DOHH2 (cell line): ENCODE measurements around the gene R3HDML.

Experiments
- H3F3A ChIP-seq: fragments of 200-600 bp; sonication (generic), shearing (Covaris generic); 2 replicates; pipeline ENCODE4 v1.6.0; 2016; ENCODE audit warnings: antibody characterized with exemption, mild to moderate bottlenecking; ENCODE audit not compliant: control insufficient read depth, insufficient read depth
- H3K27ac ChIP-seq: fragments of 200-600 bp; sonication (generic); 2 replicates; pipeline ENCODE4 v1.5.1; 2014; ENCODE audit warnings: low read depth, mild to moderate bottlenecking, low read length, moderate library complexity
- H3K27me3 ChIP-seq: fragments of 200-600 bp; sonication (generic); 2 replicates; pipeline ENCODE4 v1.6.1; 2014; ENCODE audit warnings: mild to moderate bottlenecking, low read length, mixed read lengths; ENCODE audit not compliant: control insufficient read depth
- H3K36me3 ChIP-seq: fragments of 200-600 bp; sonication (generic); 2 replicates; pipeline ENCODE4 v1.6.1; 2014; ENCODE audit warnings: mild to moderate bottlenecking, low read length, moderate library complexity, mixed read lengths; ENCODE audit not compliant: control insufficient read depth
- H3K4me1 ChIP-seq: fragments of 200-600 bp; sonication (generic); 2 replicates; pipeline ENCODE4 v1.6.1; 2014; ENCODE audit warnings: mild to moderate bottlenecking, low read length, mixed read lengths; ENCODE audit not compliant: control insufficient read depth
- H3K4me2 ChIP-seq: fragments of 200-600 bp; sonication (generic); 2 replicates; pipeline ENCODE4 v1.6.0; 2014; ENCODE audit warnings: mild to moderate bottlenecking, low read length, moderate library complexity
- H3K4me3 ChIP-seq: fragments of 200-600 bp; sonication (generic); 2 replicates; pipeline ENCODE4 v1.5.1; 2014; ENCODE audit warnings: mild to moderate bottlenecking, low read length, mixed read lengths
- H3K79me2 ChIP-seq: fragments of 200-600 bp; sonication (generic); 2 replicates; pipeline ENCODE4 v1.6.1; 2014; ENCODE audit warnings: mild to moderate bottlenecking, low read length, mixed read lengths; ENCODE audit not compliant: control insufficient read depth
- H3K9me2 ChIP-seq: fragments of 200-600 bp; sonication (generic); replicated peaks from 2 replicates; pipeline ENCODE4 v1.6.1; 2014; ENCODE audit warnings: mild to moderate bottlenecking, low read length, mixed read lengths; ENCODE audit not compliant: control insufficient read depth
- H3K9me3 ChIP-seq: fragments of 200-600 bp; sonication (generic); 2 replicates; pipeline ENCODE4 v1.6.1; 2014; ENCODE audit warnings: antibody characterized with exemption, low read length, mixed read lengths; ENCODE audit not compliant: control insufficient read depth, insufficient read depth
- H4K20me1 ChIP-seq: fragments of 200-600 bp; sonication (generic); 2 replicates; pipeline ENCODE4 v1.6.0; 2014; ENCODE audit warnings: low read depth, mild to moderate bottlenecking, antibody characterized with exemption, low read length, moderate library complexity; ENCODE audit not compliant: control insufficient read depth, insufficient read depth
- CTCF ChIP-seq: fragments of 200-600 bp; sonication (generic); IDR thresholded peaks from one replicate; pipeline ENCODE4 v1.5.1; 2014; ENCODE audit warnings: antibody characterized with exemption, mild to moderate bottlenecking, low read depth, low read length; ENCODE audit not compliant: poor library complexity, severe bottlenecking
- EZH2phosphoT487 ChIP-seq: fragments of 200-600 bp; sonication (generic); IDR thresholded peaks from 2 replicates; pipeline ENCODE4 v1.6.1; 2017; ENCODE audit warnings: borderline replicate concordance, mild to moderate bottlenecking, antibody characterized with exemption, low read length, moderate library complexity, mixed read lengths

R3HDML gene

DNA sequence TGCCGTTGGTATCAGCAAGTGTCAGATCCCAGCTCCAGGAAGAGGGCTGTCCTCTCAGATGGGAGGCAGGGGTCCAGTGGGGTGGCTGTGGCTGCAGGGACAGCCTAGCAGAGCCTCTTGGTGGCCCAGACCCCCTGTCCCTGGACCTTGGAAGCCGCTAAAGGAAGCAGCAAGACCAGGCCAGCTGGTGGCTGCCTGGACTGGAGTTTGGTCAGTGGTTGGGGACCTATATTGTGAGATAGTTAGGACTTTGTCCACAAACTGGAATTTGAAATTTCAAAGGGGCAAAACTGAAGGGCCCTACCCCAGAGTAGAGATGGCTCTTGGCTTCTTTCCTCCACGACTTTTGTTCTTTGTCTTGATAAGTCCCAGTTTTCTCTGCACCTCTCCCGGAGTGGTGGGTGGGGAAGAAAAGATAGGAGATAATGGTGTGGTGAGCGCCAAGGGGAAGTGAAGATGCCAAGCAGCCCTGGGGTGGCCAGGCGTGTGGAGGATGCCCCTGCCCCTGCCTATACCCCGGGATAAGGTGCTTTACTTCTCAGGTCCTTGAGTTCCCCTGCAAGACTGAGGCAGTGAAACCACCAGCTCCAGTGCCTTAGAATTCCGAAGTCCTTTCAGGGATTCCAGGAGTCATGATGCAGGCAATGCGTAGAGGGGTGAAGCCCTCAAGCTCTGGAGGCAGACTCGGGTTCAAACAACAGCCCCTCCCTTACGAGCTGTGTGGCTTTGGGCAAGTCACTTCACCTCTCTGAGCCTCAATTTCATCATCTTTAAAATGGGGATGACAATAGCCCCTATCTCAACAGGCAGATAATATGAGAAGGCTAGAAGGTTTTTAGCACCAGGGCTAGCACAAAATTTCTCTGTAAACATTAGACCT, 58.9 kb downstream of the R3HDML start:
- H3K27me3 ChIP-seq: peaks cover 9% of the 10 kb centered on the region
- no peaks in the 10 kb centered on the region for H3K4me1 ChIP-seq
- no peak overlapping the region for H3K4me2 ChIP-seq
- H3F3A ChIP-seq: no peaks in the 10 kb centered on the region
- no peak overlapping the region for H3K27ac ChIP-seq
- no peak overlapping the region for H3K4me3 ChIP-seq
- H3K79me2 ChIP-seq: no peaks in the 10 kb centered on the region
- H3K9me2 ChIP-seq: no peaks in the 10 kb centered on the region
- no peaks in the 10 kb centered on the region for H4K20me1 ChIP-seq
- TF ChIP-seq CTCF (no peak), EZH2phosphoT487 (no peak)
- no peaks in the 10 kb centered on the region for H3K36me3 ChIP-seq
- H3K9me3 ChIP-seq: no peaks in the 10 kb centered on the region

- Histone ChIP-seq H3K4me3 (no peak overlapping the region), H4K20me1 (no peaks in the 10 kb centered on the region), H3K9me3 (no peaks in the 10 kb centered on the region), H3K4me1 (no peaks in the 10 kb centered on the region), H3F3A (no peaks in the 10 kb centered on the region), H3K27ac (no peak overlapping the region), H3K36me3 (no peaks in the 10 kb centered on the region), H3K27me3 (peaks cover 9% of the 10 kb centered on the region), H3K4me2 (no peak overlapping the region), H3K79me2 (no peaks in the 10 kb centered on the region), H3K9me2 (no peaks in the 10 kb centered on the region)
- TF ChIP-seq EZH2phosphoT487 (no peak), CTCF (no peak)
Observed at GRCh38 chr20:44396369-44397130, 59.7 kb downstream of the R3HDML start.

DNA sequence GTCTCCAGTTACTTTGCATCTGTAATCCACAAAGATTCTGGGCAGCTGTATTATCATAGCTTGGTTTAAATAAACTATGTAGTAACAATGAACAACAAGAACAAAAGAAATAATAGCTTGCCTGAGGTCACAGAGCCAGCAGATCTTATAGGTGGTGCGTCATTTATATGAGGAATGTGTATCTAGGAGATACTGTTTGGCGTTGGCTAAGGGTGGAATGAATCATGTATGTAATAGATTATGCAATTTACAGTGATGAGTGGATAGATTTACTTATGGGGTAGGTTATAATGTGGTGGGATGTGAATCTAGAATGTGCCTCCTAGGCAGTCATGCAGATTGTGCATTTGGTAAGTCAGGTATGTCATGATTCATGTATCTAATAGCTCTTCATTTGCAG, 61.5 kb downstream of the R3HDML start:
- TF ChIP-seq CTCF: no peak
- no peak for TF ChIP-seq EZH2phosphoT487
- Histone ChIP-seq H3K9me3 (no peaks in the 10 kb centered on the region), H4K20me1 (no peaks in the 10 kb centered on the region), H3K4me1 (no peaks in the 10 kb centered on the region), H3K27me3 (peaks cover 9% of the 10 kb centered on the region), H3K27ac (no peak overlapping the region), H3K9me2 (no peaks in the 10 kb centered on the region), H3F3A (no peaks in the 10 kb centered on the region), H3K79me2 (no peaks in the 10 kb centered on the region), H3K4me2 (no peak overlapping the region), H3K4me3 (no peak overlapping the region), H3K36me3 (no peaks in the 10 kb centered on the region)
